SU-DHL-6 (cell line): ENCODE data around the gene CCNYL1.
"Not testable (repeated sequence)": the region's sequence is repeated elsewhere in the genome, so short reads cannot be mapped to it uniquely, and the experiment has no call there.

ENCODE experiments used
- H2AFZ ChIP-seq: fragments of 200-600 bp; sonication (generic); 2 replicates; pipeline ENCODE4 v1.6.1; 2014; ENCODE audit warnings: low read depth, mild to moderate bottlenecking, moderate library complexity, mixed read lengths, antibody characterized with exemption, low read length; ENCODE audit not compliant: severe bottlenecking
- H3F3A ChIP-seq: fragments of 200-600 bp; shearing (Covaris generic); 2 replicates; pipeline ENCODE4 v1.6.0; 2016; ENCODE audit warnings: antibody characterized with exemption, mild to moderate bottlenecking; ENCODE audit not compliant: insufficient read depth
- H3K27ac ChIP-seq: fragments of 200-600 bp; sonication (generic); 2 replicates; pipeline ENCODE4 v1.5.1; 2016; ENCODE audit warnings: low read depth, mild to moderate bottlenecking, low read length, moderate library complexity, mixed read lengths
- H3K27me3 ChIP-seq: fragments of 200-600 bp; sonication (generic), shearing (Covaris generic); 2 replicates; pipeline ENCODE4 v1.6.0; 2014; ENCODE audit warnings: mild to moderate bottlenecking, low read length
- H3K36me3 ChIP-seq: fragments of 200-600 bp; sonication (generic); 2 replicates; pipeline ENCODE4 v1.6.1; 2014; ENCODE audit warnings: mild to moderate bottlenecking, low read length, mixed read lengths
- H3K4me2 ChIP-seq: fragments of 300-600, 200-600 bp; shearing (Covaris generic), sonication (generic); 2 replicates; pipeline ENCODE4 v1.6.0; 2014; ENCODE audit warnings: low read length, low read depth, mild to moderate bottlenecking; ENCODE audit not compliant: poor library complexity, severe bottlenecking
- H3K4me3 ChIP-seq: fragments of 200-600 bp; sonication (generic); 2 replicates; pipeline ENCODE4 v1.5.1; 2014; ENCODE audit warnings: antibody characterized with exemption, low read length, mild to moderate bottlenecking, mixed read lengths; ENCODE audit not compliant: insufficient read depth, poor library complexity, severe bottlenecking
- H3K79me2 ChIP-seq: fragments of 200-600 bp; sonication (generic); 2 replicates; pipeline ENCODE4 v1.6.1; 2014; ENCODE audit warnings: mild to moderate bottlenecking, low read length, moderate library complexity; ENCODE audit not compliant: insufficient read depth
- H3K9ac ChIP-seq: fragments of 200-600 bp; sonication (generic); 2 replicates; pipeline ENCODE4 v1.7.0; 2014; ENCODE audit warnings: mild to moderate bottlenecking, low read length
- H3K9me2 ChIP-seq: fragments of 200-600 bp; sonication (generic); replicated peaks from 2 replicates; pipeline ENCODE4 v1.6.1; 2014; ENCODE audit warnings: low read length; ENCODE audit not compliant: insufficient read depth
- H3K9me3 ChIP-seq: fragments of 200-600 bp; sonication (generic); 2 replicates; pipeline ENCODE4 v1.6.1; 2014; ENCODE audit warnings: low read length, mixed read lengths; ENCODE audit not compliant: insufficient read depth
- H4K20me1 ChIP-seq: fragments of 200-600 bp; sonication (generic); 2 replicates; pipeline ENCODE4 v1.6.1; 2014; ENCODE audit warnings: low read depth, mild to moderate bottlenecking, antibody characterized with exemption, low read length, moderate library complexity, mixed read lengths
- CTCF ChIP-seq: fragments of 200-600 bp; sonication (generic); IDR thresholded peaks from one replicate; pipeline ENCODE4 v1.5.1; 2017; ENCODE audit warnings: antibody characterized with exemption, mild to moderate bottlenecking, low read length, moderate library complexity; ENCODE audit not compliant: insufficient read depth, poor library complexity, severe bottlenecking
- EZH2phosphoT487 ChIP-seq: fragments of 200-600 bp; sonication (generic), shearing (Covaris generic); conservative IDR thresholded peaks from 2 replicates; pipeline ENCODE4 v1.6.1; 2018; ENCODE audit warnings: mild to moderate bottlenecking, antibody characterized with exemption, low read length, moderate library complexity, mixed read lengths

The CCNYL1 gene

GRCh38 chr2:207718521-207718920 is 7.1 kb downstream of the CCNYL1 start:
- Histone ChIP-seq H3K9ac (no peak overlapping the region), H3K4me3 (no peak overlapping the region), H3F3A (no peaks in the 10 kb centered on the region), H3K4me2 (no peak overlapping the region), H3K79me2 (peaks cover 7% of the 10 kb centered on the region; the same call in 1 of the 2 replicates), H3K27me3 (no peaks in the 10 kb centered on the region), H2AFZ (no peak overlapping the region), H3K36me3 (no peaks in the 10 kb centered on the region), H3K27ac (no peak overlapping the region), H3K9me3 (no peaks in the 10 kb centered on the region), H3K9me2 (no peaks in the 10 kb centered on the region), H4K20me1 (no peaks in the 10 kb centered on the region)
- TF ChIP-seq EZH2phosphoT487, result no peak
- no peak for TF ChIP-seq CTCF

- no peak overlapping the region for H3K4me2 ChIP-seq
- H3K9me2 ChIP-seq, result no peaks in the 10 kb centered on the region
- H3K79me2 ChIP-seq, result peaks cover 7% of the 10 kb centered on the region; the same call in 1 of the 2 replicates
- no peak overlapping the region for H3K4me3 ChIP-seq
- TF ChIP-seq CTCF (no peak), EZH2phosphoT487 (no peak)
- no peaks in the 10 kb centered on the region for H4K20me1 ChIP-seq
- no peaks in the 10 kb centered on the region for H3F3A ChIP-seq
- H3K36me3 ChIP-seq, result no peaks in the 10 kb centered on the region
- H3K27ac ChIP-seq, result no peak overlapping the region
- H3K27me3 ChIP-seq, result no peaks in the 10 kb centered on the region
- no peak overlapping the region for H3K9ac ChIP-seq
- no peak overlapping the region for H2AFZ ChIP-seq
- no peaks in the 10 kb centered on the region for H3K9me3 ChIP-seq
Measured at GRCh38 chr2:207719008-207719407, 7.6 kb downstream of the CCNYL1 start.

GRCh38 chr2:207719655-207720054 is 8.2 kb downstream of the CCNYL1 start:
- not testable (repeated sequence) for H2AFZ ChIP-seq, H3K27me3 ChIP-seq, H3K9me3 ChIP-seq, H3K4me2 ChIP-seq, H3K9me2 ChIP-seq, H3K36me3 ChIP-seq, H4K20me1 ChIP-seq, H3K4me3 ChIP-seq, H3F3A ChIP-seq, H3K27ac ChIP-seq, H3K9ac ChIP-seq, H3K79me2 ChIP-seq

GRCh38 chr2:207720517-207721187 is 9.2 kb downstream of the CCNYL1 start:
- H3K79me2 ChIP-seq, result peaks cover 7% of the 10 kb centered on the region; the same call in 1 of the 2 replicates
- H3K4me3 ChIP-seq, result no peak overlapping the region
- no peak overlapping the region for H3K9ac ChIP-seq
- no peak overlapping the region for H3K4me2 ChIP-seq
- H3K9me3 ChIP-seq, result no peaks in the 10 kb centered on the region
- H3K9me2 ChIP-seq, result no peaks in the 10 kb centered on the region
- H3K27ac ChIP-seq, result no peak overlapping the region
- TF ChIP-seq CTCF (no peak), EZH2phosphoT487 (no peak)
- H3F3A ChIP-seq, result no peaks in the 10 kb centered on the region
- no peaks in the 10 kb centered on the region for H3K36me3 ChIP-seq
- H4K20me1 ChIP-seq, result no peaks in the 10 kb centered on the region
- H3K27me3 ChIP-seq, result no peaks in the 10 kb centered on the region
- H2AFZ ChIP-seq, result no peak overlapping the region
